Stimulated activated CD4-positive, alpha-beta T cell treated with anti-CD3 and anti-CD28 coated beads, Interleukin-4, amount 100 ng/mL, for 24 hours (primary cell): ENCODE results near the gene CYGB.
"Not testable (repeated sequence)": the region's sequence is repeated elsewhere in the genome, so short reads cannot be mapped to it uniquely, and the experiment has no call there.

Source experiments
- DNase-seq: peaks from one replicate; pipeline ENCODE4 v3.0.0-alpha.2; 2020

CYGB gene

GRCh38 chr17:76519048-76519966 lies 18.2 kb downstream of the CYGB start:
- no peak for DNase-seq

- no peak for DNase-seq
Observed at GRCh38 chr17:76517638-76518038, 19.9 kb downstream of the CYGB start.

DNA sequence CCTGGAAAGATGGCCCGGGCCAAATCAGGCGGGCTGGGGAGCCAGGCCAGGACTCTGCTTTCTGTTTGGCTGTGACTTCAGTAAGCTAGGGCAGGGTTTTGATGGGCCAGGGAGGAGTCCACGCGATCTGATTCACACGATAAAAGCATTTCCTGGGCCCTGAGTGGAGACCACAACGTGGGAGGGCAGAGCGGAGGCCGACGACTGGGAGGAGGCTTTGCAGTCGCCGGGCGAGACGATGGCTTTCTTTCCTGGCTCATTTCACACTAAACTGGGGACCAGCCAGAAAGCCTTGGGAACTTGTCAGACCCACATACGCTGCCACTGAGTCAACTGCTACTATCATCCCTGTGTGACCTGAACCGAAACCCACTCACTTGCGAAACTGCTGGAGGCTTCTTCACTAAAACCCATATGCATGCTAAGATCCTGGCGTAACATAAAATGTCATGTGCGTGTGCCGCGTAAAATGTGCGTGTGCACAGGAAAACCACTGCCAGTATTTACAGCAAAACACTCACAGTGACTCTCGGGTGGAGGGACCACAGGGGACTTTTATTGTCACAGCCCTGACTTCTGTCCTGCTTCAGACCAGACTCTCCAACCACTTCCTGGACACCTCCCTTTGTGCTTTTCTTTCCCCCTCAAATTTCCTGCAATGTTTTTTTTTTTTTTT lies 22.1 kb downstream of the CYGB start:
- DNase-seq: peak; percentile 86

DNA sequence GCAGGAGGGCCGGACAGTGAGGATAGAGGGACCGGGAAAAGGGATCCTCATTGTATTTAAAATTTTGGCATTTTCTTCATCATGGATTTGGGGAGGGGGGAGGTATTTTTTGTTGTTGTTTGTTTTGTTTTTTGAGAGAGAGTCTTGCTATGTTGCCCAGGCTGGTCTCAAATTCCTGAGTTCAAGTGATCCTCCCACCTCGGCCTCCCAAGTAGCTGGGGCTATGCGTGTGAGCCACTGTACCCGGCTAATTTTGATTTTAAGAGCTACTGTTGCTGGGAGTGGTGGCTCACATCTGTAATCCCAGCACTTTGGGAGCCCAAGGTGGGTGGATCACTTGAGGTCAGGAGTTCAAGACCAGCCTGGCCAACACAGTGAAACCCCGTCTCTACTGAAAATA lies 23.2 kb downstream of the CYGB start:
- not testable (repeated sequence) for DNase-seq

DNA sequence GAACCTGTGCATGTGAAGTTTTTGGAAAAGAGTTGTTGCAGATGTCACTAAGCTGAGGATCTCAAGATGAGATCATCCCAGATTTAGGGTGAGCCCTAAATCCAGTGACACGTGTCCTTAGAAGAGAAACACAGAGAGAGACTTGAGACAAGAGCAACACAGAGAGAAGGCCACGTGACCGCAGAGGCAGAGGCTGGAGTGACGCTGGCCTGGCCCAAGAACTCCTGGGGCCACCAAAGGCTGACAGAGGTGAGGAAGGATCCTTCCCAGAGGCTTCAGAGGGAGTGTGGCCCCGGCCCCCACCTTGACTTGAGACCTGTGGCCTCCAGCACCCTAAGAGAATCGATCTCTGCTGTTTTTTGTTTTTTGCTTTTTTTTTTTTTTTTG lies 24.2 kb downstream of the CYGB start:
- DNase-seq: no peak

GRCh38 chr17:76512366-76513305 lies 24.9 kb downstream of the CYGB start:
- no peak for DNase-seq

DNA sequence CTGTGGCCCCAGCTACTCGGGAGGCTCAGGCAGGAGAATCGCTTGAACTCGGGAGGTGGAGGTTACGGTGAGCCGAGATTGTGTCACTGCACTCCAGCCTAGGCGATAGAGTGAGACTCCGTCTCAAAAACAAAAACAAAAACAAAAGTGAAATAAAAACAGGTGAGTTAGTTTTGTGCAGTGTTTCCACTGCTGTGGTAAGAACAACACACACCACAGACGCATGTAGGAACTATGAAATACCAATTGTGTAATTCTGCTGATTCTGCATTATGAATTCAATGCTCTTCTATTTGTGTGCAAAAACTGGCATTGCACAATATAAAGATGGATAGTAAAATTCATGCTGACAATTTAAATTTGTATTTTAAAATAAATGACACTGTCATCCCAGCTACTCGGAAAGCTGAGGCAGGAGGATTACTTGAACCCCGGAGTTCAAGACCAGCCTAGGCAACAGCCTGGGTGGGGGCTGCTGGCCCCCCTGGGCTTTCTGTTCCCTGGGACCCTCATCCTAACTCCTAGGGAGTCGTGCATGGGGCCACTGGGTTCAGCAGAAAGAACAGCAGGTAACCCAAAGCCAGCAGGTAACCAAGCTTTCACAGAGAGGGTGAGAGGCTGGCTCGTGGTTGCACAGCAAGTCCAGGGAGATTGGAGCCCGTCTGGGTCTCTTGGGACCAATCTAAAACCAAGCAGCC lies 25.7 kb downstream of the CYGB start:
- no peak for DNase-seq

DNA sequence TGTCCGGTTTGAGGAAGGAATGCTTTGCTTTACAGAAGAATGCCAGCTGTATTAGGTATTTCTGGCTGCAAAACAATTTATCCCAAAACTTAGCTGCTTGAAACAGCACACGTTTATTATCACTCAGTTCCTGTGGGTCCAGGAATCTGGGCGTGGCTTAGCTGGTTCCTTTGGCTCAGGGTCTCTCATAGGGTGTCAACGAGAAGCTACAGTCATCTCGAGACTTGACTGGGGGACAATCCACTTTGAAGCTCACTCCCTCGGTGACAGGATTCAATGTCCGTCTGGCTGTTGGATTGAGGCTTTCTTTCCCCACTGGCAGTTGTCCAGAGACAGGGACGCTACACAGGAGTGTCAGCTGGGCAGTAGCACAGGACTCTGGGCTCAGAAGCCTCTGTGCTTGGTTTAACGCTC lies 26.7 kb downstream of the CYGB start:
- DNase-seq: no peak

- DNase-seq: not testable (repeated sequence)
Observed at GRCh38 chr17:76508472-76509063, 28.9 kb downstream of the CYGB start.

GRCh38 chr17:76506408-76507345 lies 30.8 kb downstream of the CYGB start:
- peak; percentile 90 for DNase-seq

DNA sequence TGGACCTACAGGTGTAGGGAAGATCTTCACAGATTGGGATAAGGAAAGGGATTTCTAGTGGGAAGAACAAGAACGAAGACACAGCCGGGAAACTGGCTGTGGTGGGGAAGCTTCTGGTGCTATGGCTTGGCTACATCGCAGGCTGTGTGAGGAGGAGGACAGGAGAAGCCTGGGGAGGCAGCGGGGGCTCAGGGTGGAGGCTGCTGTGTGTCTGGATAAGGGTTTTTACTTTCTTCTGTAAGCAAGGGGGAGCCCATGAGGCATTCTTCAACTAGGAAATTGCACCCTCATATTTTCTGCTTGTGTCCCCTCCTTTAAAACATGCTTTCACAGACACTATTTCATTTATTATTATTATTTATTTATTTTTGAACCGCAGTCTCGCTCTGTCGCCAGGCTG lies 33.4 kb downstream of the CYGB start:
- no peak for DNase-seq

GRCh38 chr17:76502341-76503211 lies 34.9 kb downstream of the CYGB start:
- no peak for DNase-seq

DNA sequence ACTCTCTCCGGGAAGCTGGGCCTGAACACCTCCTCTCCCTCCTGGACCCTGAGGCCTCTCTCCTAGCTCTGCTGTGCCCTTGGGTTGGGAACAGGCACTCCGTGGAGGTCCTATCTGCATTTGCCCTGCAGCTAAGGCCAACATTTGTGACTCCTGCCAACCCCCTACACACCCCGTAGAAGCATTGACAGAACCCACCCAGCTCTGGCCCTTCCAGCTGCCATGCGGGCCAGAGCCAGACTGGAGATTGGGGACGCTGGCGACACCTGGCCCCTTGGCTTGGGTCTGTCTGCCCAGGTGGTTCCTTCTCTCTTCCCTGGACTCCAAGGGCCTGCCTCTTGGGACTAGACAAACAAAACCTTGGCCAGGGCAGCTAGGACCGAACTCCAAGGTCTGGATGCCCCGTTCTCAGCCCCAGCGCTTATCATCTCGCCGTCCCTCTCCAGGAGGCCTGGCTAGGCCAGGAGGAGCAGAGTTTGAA lies 35.6 kb downstream of the CYGB start:
- no peak for DNase-seq

GRCh38 chr17:76501018-76501826 lies 36.3 kb downstream of the CYGB start, which contains the start of gene RHBDF2:
Gene RHBDF2 (minus strand): TSS chr17:76501423. CDS start chr17:76481524, 19,899 bp downstream.
- DNase-seq: peak; percentile 95

DNA sequence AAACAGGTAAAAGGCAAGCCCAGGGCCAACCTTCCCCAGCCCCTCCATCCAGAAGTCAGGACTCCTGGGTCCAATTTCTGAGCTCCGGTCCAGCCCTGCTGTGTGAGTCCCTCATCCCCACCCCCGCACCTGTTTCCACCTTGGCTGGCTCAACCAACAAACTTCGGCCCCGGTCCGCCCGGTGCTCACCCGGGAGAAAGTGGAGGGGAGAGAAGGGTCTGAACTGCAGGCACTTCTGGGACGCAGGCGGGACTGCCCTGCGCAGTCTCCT lies 36.8 kb downstream of the CYGB start:
- no peak for DNase-seq

- no peak for DNase-seq
Observed at GRCh38 chr17:76500074-76500746, 37.3 kb downstream of the CYGB start.

DNA sequence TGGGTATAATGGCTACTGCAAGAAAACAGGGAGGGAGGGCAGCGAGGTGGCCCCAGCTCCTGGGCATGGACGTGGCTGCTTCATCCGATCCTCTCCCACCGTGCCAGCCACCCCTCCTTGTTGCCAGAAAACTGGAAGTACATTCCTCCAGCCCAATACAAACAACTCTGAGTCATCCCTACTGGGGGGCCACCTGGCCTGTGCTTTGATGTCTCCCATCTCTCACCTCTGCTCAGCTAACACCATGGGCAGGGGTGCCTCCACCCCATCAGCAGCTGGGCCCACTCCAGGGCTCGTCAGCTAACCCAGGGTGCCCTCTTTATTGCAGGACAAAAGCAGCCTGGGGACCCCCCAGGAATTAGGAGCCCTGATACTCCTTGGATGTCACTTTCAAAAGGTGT lies 38.2 kb downstream of the CYGB start:
- DNase-seq: no peak

- no peak for DNase-seq
Observed at GRCh38 chr17:76498876-76499251, 38.6 kb downstream of the CYGB start.
